Right renal pelvis (tissue), 4 donors: ENCODE results near the gene ZNF829. TPM values are rescaled to one million over a fixed set of nuclear protein-coding genes. Genes with fewer than 3 reads are reported as not detected.

Experiments used
- polyA plus RNA-seq, 4 donors: library from polyadenylated mRNA; unstranded; fragments of 120-200 nt; gene quantifications; one replicate each; pipeline ENCODE4 v1.2.1, GENCODE V29; 2013; ENCODE audit not compliant: insufficient read length in 4 of 4

Gene ZNF829
- polyA plus RNA-seq, 4 donors: 5.2 to 7.4 (median 7.3) TPM

Other genes starting within 250 kb of the ZNF829 start
- gene ZNF461, start 249.5 kb downstream of the ZNF829 start, polyA plus RNA-seq: 10 to 100 TPM; 10.3 to 12.9 (median 11.3) TPM
- 10 to 100 TPM; 10.1 to 14.5 (median 14.0) TPM for gene ZNF567, start 228.7 kb downstream of the ZNF829 start, polyA plus RNA-seq
- gene ZNF850, start 143.5 kb downstream of the ZNF829 start, polyA plus RNA-seq: 1 to 10 TPM; 2.2 to 3.3 (median 2.9) TPM
- 10 to 100 TPM in 3 of 4 donors, 1 to 10 TPM in 1; 9.9 to 14.8 (median 11.5) TPM for gene ZNF790, start 77.9 kb downstream of the ZNF829 start, polyA plus RNA-seq
- 10 to 100 TPM; 10.8 to 14.8 (median 13.1) TPM for gene ZNF345, start 65.4 kb downstream of the ZNF829 start, polyA plus RNA-seq
- gene ZNF568, start within 50 bp of the ZNF829 start, polyA plus RNA-seq: 10 to 100 TPM; 22.5 to 27.5 (median 23.3) TPM
- gene ZNF420, start 162.1 kb upstream of the ZNF829 start, polyA plus RNA-seq: 10 to 100 TPM; 19.6 to 24.9 (median 22.5) TPM